Hypothalamus (tissue), 51 donors: ENCODE data around the gene NUDT2.
"Not testable (repeated sequence)": the region's sequence is repeated elsewhere in the genome, so short reads cannot be mapped to it uniquely, and the experiment has no call there.

Experiments
- DNase-seq, 51 donors: peaks; one replicate each; lab custom pipeline; 2025; lab: John Stamatoyannopoulos, UW

NUDT2 gene

DNA sequence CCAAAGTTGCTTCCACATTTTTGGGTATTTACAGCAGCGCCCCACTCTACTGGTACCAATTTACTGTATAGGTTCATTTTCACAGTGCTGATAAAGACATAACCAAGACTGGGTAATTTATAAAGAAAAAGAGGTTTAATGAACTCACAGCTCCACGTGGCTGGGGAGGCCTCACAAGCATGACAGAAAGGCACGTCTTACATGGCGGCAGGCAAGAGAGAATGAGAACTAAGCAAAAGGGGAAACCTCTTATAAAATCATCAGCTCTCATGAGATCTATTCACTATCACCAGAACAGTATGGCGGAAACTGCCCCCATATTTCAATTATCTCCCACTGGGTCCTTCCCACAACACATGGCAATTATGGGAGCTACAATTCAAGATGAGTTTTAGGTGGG lies 39.4 kb downstream of the NUDT2 start:
- not testable (repeated sequence) for DNase-seq

DNA sequence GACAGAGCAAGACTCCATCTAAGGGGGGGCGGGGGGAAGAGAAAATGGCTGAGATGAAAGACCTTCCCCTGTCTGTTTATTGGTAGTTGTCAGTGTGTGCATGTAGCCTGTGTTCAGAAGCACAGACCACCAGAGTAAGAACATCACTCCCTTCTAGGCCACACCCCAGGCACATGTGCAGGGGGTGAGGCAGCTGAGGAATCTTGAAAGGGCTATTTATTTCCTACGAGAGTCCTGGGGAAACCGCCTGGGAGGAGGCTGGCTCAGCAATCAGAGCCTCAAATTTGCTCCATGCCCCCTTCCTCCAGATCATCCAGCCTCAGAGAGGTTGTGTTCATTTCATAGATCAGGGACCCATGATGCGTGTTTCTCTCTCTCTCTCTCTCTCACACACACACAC lies 40.3 kb downstream of the NUDT2 start:
- DNase-seq, result no peak

DNA sequence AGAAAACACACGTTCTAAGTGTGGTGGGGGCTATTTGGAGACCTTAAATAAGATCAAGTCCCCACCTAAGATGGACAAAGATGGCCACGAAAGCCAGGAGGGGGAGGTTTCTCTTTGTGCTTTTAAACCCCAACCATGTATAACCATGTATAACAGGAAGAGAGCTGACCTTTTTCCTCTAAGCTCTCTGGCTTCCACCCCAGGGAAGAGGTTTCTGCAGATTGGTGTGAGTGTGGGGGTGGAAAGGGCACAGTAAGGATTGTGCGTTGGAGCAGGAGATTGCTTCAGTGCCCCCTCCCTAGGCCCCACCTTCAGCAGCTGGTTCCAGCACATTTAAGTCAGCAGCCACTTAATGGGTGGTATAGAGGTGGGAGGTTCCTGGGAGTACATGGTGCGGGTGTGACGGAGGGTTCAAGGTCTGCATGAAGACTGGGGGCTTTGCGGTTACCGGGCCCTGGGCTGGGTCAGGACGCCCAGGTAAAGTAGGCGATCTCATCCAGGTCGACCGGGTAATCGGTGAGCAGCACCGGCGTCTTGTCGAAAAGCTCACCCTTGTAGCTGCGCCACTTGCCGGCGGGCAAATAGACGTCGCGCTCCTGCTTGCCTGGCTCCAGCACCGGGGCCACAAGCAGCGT lies 41.1 kb downstream of the NUDT2 start:
- DNase-seq, result no peak

DNA sequence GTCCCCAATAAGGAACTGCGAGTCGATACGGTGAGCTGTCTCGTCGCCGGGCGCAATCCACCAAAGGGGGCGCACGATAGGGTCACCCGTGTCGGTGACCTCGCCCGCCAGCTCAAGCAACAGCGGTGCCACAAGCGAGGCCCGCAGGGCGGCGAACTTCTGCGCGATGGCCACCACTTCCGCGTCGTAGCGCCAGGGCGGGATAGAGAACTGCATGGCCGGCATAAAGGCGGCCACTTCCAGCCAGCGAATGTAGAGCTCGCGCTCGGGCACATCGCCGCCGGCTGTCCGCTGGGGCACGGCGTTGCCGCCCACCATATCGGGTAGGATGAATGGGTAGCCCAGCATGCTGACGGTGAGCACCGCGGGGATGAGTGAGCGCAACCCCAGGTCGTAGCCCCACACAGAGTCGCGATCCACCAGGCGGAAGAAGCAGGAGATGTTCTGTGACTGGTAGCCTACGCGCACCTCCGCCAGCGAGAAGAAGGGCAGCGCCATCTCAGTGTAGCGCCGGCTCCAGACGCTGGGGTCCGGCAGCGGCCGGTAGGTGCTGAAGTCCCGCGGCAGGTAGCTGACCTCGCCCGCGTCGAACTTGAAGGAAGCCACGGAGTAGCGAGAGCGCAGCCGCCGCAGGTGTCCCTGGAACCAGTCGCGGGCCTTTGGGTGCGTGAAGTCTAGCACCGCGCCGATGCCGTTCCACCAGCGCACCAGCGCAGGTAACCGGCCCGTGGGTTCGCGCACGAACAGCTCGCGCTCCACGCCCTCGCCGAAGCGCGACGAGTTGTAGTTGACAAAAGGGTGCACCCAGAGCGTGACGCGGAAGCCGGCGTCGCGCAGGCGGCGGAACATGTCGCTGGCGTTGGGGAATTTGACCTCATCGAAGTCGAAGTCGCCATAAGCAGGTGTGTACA lies 41.9 kb downstream of the NUDT2 start:
- DNase-seq, result no peak

DNA sequence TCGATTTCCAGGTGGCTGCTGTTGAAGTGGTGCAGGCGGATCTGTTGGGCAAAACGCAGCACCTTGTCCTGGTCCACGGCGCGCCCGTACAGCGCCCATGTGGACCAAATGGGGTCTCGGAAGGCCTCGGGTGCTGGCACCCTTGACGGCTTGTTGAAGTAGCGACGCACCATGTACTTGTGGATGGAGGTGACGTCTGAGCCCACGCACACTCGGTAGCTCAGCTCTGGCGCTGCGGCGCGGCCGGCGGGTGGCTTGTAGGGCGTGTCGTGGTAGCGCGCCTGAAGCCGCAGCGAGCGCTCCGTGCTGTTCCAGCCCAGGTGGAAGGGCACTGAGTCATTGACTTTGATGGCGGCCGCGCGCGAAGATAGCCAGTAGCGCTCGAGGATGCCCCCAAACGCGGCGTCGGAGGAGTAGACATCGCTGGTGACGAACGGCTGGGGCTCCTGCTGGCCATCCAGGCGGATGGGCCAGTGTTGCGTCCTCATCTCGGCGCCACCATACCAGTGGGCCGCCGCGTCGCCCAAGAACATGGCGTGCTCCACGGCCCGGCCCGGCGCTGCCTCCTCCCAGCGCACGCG lies 42.6 kb downstream of the NUDT2 start:
- no peak for DNase-seq

DNA sequence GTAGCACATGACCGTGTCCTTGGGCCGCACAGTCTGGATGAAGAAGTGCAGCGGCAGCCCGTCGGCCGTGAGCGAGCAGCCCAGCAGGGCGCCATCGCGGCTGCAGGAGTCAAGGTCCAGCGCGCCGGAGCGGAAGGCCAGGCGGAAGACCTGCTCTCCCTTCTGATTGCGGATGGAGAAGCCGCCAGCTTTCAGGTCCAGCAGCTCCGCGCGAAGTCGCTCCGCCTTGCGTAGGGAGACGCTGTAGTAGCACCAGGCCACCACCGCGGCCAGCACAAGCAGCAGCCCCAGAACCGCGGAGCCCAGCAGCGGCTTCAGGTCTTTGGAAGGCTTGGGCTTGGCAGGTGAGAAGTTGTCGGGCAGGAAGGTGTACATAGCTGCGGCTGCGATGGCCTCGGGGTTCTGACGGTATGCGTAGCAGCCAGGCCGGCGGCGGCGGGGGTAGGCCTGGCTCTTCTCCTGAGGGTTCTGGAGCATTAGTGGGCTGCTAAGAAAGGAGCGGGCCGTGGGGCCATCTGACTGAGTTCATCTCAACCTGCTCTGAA lies 43.2 kb downstream of the NUDT2 start:
- no peak for DNase-seq

DNA sequence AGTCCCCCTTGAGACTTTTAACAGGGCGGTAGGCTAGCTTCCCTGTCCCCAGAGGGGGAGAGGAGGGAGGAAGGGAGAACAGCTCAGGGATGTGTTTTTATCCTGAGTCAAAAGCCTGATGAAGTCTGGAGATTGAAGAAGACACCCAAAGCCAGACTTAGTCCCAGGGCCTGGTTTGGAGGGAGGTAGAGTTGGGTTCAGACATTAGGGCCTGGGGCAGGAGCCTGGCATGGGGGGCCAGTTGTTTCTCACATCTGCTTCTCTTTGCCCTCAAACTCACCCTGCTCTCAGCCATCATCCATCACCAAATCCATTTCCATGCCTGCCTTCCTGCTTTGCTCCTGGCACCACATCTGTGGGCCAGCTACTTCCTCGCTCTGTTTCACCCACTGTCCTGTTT lies 44.4 kb downstream of the NUDT2 start:
- DNase-seq, result no peak

DNA sequence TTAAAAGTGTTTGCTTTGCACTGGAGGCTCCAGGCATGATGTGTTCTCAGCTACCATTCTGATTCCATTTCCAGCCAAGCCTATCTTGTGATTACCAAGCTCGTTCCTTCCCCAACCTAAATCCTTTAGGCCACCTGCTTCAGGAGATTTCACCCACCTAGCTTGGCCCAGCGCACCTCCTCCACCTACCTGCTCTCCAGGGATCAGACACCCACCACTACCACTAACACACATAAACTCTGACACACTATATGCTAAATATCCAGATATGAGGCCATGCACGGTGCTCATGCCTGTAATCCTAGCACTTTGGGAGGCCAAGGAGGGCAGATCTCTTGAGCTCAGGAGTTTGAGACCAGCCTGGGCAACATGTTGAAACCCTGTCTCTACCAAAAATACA lies 45.0 kb downstream of the NUDT2 start:
- no peak for DNase-seq

DNA sequence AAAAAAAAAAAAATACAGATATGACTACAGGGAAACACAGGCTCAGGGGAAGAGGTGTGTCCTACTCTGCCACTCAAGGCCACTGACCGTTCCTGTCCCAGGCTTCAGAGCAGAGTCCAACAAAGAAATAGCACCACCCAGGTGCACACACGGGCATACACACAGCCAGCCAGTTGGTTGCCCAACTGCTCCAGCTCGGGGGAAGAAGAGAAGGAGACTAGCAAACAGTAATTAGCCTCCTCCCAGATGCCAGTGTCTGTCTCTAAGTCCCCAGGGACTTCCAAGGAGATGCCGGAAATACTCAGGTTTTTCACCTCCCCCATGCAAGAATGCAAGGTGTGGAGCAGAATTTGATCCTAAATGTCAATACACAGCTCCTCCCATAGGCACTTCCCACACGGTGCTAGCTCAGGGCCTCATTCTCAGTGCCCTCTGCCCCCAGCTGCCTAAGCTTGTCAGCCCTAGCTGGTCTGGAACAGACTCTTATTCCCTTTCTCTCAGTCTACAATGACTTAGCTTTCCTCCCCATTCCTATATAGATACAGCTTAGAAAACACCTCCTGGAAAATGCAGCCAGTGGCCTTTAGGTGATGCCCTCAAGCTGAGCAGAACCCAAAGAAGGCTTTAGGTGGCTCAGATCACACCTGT lies 45.7 kb downstream of the NUDT2 start:
- DNase-seq, result no peak

DNA sequence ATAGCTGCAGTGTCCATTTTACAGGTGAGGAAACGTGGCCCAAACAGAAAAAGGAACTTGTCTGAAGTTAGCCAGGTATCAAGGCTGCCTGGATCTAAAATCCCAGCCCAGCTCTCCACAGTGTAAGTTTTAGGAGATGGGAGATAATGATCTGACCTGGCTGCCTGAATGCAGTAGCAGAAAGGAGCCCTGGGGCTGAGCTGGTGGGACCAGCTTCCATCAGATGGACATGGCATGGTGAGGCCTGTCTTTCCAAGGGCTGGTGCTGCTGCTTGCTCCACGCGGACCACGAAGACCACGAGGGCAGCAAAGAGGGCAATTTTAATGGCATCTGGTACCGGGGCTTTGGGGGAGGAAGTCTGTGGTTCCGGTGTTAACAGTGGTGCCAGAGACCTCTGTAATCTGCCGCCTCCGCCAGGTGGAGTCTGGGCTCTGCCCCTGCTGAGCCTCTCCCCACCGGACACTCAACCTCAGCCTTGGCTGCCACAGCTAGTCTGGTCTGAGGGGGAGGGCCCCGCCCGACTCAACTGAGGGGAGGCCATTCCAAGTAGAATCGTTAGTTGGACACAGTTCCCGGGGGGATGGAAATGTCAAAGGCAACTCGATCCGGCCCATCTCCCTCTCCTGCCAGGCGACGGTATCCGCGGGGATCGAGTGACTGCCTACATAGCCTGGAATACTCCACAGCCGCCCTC lies 46.7 kb downstream of the NUDT2 start:
- DNase-seq, result peak in 26 of 51 donors; percentile 27 to 79 (median 49)

DNA sequence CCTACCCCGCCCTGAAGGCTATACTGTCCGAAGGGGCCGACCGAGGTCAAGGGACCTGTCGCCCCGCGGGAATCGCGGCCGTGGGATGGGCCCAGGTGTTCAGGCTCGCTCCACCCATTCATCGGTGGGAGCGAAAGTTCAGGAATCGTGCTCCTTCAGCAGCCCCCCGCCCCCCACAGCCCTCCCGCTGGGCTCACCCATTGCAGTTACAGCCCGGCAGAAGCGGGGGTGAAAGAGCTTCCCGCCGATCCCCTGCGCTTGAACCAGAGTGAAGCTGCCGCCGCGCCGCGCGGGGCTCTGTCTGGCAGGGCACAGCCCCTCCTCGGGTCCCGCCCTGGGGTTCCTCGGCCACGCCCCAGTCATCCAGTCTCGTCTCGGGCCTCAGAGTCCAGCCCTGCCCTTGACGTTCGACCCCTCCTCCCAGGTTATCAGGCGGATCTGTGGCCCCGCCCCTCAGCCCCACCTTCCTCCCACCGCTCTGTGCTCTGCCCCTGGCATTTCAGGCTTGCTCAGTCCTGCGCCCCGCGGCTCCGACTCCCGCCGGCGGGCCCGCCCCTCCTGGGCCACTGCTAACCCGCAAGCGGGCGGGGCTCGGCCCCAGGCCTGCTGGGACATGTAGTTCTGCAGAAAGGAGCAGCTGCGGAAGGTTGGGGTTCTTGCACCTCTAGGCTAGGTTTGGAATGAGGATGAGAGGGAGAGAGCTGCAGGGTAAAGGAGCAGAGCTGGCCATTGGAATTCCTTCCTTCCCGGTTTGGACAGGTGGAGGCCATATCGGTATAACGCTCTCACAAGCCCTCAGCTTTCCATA lies 47.4 kb downstream of the NUDT2 start, which contains the start of gene MYORG:
Gene MYORG, minus strand, starts transcription at position 303 of the 808 bp plus-strand sequence. CDS start 3,955 bp downstream, outside the sequence.
- DNase-seq, result peak; percentile 51 to 96 (median 87)

DNA sequence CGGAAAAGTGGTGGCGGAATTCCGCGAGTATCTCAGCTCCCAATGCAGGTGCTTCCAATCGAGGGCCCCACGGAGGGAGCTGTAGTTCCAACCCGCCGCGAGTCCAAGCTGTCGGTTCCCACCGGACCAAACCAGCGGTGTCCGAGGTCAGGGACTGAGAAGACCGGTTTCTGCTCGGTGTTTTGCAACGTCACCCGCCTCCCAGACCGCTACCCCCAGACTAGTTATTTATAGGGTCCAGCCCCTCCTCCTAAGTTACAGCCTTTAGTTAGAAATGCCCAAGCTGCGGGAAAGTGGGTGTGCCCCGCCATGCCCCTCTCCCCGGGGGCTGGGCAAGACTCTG lies 48.0 kb downstream of the NUDT2 start:
- DNase-seq, result peak in 6 of 51 donors; percentile 30 to 53 (median 42)

DNA sequence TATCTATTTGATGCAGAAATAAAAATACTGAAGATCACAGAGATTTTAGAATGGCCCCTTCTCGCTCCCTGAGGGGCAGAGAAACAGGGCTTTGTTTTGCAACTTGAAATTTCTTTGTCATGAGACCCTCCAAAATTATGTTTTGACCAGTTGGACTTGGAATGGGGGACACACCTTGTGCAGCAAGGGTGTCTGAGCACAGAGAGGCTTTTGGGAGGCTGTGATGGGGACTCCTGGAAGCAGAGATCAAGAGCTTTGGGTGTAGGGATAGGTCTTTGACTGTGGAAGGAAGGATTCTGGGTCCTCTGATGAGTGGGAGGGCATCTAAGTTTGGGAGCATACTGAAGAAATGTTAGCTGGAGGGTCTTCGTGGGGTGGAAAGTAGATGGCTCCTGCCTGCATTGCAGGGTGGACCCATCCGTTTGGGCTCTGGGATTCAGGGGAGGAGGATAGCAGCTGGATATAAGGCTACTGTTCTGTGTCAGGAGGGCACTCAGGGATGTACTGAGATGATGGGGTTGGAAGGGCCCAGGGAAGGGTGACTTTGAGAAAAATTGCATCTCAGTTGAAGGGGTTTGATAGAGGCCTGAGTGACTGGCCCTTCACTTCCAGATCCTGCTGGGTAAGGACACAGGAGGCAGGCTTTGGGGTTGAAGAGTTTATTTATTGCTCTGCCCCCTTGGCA lies 49.1 kb downstream of the NUDT2 start:
- no peak for DNase-seq

DNA sequence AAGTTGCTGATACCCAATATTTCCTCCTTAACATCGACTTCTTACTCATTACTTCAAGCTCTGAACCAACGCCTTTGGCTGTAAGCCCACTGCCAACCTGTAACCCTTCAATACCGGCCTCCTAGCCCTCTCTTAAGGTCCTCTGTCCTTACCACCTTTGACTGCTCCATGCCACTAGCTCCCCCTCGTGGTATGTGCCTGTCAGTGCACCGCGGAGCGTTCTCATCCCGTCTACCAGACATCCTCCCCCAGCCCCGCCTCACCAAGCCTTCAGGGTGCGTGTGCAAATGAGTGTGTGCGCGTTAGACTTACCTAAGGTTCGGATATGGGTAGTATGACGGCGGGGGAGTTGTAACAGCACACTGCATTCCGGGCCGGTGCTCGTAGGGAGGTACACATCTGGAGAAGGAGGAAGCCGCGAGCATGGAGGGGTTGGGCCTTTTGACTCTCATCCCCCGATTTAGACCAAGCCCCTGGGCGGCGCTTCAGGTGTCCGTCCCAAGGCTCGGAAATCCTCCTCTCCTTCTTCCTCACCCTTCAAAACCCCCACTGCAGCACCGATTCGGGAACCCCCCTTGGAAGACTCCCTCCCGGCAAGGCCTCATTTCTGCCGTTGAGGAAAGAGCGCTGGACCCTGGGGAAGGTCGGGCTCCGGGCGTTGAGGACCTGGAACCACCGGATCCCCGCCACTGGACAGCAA lies 50.1 kb downstream of the NUDT2 start:
- DNase-seq, result peak; percentile 12 to 90 (median 72)

DNA sequence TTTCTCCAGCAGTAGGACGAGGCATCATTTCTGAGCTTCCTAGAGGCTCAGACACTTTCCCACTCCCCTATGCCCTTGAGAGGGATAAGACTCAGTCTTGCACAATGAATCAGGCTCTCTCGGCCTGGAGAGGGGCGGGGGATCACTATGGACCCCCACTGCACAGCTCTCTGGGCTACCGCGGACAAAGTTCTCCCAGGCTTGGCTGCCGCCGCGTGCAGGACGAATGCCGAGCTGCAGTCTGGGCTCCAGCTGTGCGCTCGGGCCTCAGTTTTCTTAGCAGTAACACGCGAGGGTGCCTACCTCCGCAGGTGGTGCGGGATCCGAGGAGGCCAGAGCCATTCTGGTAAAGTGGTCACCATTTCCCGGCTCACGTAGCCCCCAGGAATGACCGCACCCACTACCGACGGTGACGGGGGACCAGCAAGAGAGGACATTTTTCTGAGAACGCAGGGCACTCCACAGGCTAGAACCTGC lies 50.7 kb downstream of the NUDT2 start:
- no peak for DNase-seq

DNA sequence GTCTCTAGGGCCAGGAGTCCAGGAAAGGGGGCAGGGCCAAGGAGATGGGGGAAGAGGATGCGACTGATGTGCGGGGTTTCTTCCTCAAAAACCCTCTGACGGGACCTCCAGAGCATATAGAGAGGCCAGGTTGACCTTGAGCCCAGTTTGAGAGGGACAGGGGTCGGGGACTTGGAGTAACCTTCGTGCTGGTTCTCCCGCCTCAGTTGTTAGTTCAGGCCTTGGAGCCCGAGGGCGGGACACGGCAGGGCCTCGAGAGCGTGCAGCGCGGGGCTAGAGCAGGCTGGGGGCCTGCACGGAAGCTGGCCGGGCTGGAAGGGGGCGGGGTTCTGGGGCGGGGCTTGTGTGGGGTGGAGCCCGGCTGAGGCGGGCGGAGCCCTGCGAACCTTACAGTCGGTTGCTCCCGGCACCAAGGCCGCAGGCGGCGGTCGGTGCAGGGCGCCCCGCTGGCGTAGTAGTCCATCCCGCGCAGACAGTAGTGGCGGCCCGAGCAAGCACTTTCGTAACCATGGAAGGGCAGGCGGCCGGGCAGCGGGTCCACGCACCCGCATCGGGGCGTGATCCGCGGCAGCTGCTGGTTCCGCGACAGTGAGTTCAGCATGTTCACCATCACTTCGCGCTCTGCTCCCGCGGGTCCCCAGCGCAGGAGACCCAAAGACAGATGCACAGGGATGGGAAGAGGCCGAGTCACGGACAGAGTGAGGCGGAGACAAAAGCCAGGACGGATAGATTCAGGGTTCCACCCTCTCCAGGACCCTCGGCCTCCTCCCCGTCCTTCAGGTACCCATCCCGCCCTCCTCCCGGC lies 51.3 kb downstream of the NUDT2 start:
- peak in 48 of 51 donors; percentile 19 to 87 (median 64) for DNase-seq

DNA sequence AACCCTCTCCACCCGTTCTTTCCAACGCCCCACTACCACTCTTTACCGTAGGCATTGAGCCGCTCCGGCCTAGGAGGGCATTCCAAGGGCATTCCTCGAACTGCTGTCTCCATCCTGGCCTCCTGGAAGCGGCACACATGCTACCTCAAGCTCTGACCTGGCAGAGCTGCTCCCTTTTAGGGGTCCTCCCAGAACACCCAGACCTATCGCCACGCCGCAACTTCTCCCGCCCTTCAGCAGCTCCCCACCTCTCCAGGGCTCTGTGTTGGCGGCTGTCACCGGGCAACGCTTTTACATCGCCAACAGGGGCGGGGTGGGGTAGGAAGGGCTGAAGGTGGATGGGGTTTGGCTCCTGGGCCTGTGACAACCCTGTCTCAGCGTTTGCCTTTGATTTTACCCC lies 52.0 kb downstream of the NUDT2 start:
- peak in 22 of 51 donors; percentile 12 to 67 (median 26) for DNase-seq
